HG03520 (cell line): ENCODE results near the gene ACSS1.

Source experiments
- ATAC-seq: cut with Tn5 transposase; IDR thresholded peaks from one replicate; pipeline ENCODE4 v1.9.1; 2021; ENCODE audit warnings: mild to moderate bottlenecking, moderate library complexity; ENCODE audit not compliant: unreplicated experiment

ACSS1 gene

DNA sequence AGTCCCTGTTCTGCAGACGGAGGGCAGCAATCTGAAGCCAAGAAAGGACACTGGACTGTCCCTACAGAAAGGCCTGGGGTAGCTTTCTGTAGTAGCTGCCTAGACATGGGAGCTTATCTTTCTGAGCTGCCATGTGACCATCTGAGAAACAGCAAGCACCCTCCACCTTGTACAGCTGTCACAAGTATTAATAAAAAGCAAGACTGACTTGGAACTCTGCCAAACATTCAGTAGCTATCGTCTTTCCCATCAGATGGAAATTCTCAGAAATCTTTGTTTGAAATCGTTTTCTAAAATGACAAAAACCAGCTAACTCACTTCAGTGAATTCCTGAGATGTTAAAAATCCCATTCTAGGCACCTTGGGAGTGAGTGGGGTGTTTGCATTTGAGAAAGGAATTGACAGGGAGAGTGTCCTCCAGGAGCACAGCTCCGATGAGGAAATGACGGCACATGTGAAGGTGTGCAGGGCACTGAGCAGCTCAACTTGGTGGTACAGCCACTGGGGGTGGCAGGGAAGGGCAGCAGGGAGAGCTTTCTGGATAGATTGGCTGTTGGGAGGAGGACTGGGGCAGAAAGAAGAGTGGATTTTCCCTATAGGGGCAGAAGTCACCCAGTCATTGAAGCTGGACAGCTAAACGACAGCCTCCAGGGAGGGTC is 24.5 kb downstream of the ACSS1 start:
- no peak for ATAC-seq

GRCh38 chr20:25032478-25033264 is 25.3 kb downstream of the ACSS1 start:
- ATAC-seq, result no peak

- no peak for ATAC-seq
Observed at GRCh38 chr20:25032065-25032477, 25.9 kb downstream of the ACSS1 start.

- ATAC-seq, result no peak
Observed at GRCh38 chr20:25031241-25031640, 26.7 kb downstream of the ACSS1 start.

- ATAC-seq, result no peak
Observed at GRCh38 chr20:25030649-25031207, 27.2 kb downstream of the ACSS1 start.

DNA sequence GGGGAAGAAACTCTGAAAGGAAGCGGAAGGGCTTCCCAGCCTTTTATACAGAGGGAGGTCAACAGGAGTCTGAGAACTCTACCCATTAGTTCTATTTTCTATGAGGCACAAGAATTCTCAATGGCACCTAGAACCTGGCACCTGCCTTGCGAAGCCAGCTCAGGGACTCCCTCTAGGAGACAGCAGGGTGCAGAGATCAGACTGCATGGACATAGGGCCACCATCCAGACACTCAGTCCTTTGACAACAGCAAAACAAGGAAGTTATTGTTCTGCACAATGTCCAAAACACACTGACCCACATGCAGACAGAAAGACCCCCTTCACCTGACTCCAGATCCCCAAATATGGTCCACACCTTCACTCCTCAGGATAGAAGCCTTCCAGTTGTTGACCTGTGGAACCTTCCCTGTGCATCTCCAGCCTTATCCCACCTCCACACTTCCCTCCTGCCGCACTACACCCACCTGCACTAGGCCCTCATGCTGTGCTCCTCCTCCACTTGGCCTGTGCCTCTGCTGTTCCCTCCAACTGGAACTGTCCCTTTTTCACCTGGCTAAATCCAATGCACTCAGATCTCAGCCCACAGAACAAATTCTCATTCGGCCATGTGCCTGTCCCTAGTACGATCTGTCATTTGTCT is 27.8 kb downstream of the ACSS1 start:
- no peak for ATAC-seq

DNA sequence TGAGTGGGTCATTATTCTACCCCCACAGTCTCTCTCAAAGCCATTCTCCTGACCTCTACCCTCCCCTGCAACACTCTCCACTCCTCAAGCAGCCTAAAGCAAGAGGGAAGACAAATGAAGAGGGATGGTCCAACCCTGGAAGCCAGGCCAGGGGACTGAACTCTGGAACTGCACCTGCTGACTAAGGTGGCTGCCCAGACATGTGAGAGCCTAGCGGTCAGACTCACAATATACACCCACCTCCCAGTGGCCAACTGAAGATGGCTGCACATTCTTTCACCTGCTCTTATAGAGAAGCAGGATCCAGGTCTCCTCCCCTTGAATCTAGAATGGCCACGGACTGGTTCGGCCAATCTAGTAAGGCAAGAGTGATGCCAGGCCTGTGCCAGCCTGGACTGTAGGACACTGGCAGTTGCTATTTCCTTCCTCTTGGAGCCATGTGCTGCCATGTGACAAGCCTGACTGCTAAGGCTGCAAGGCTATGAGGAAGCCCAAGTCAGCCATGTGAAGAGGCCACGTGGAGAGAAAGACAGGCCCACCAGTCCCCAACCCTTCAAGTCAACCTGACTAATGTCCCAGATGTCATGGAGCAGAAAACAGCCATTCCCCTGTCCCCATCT is 31.8 kb downstream of the ACSS1 start:
- no peak for ATAC-seq

GRCh38 chr20:25025091-25025861 is 32.7 kb downstream of the ACSS1 start:
- no peak for ATAC-seq

GRCh38 chr20:25024171-25024570 is 33.8 kb downstream of the ACSS1 start:
- ATAC-seq, result no peak

GRCh38 chr20:25023356-25023755 is 34.6 kb downstream of the ACSS1 start:
- ATAC-seq, result no peak

- ATAC-seq, result no peak
Observed at GRCh38 chr20:25022680-25023079, 35.3 kb downstream of the ACSS1 start.

GRCh38 chr20:25021336-25021735 is 36.6 kb downstream of the ACSS1 start:
- no peak for ATAC-seq

- ATAC-seq, result no peak
Observed at GRCh38 chr20:25020901-25021301, 37.0 kb downstream of the ACSS1 start.

GRCh38 chr20:25020345-25020744 is 37.6 kb downstream of the ACSS1 start:
- ATAC-seq, result no peak

GRCh38 chr20:25019381-25020155 is 38.4 kb downstream of the ACSS1 start:
- no peak for ATAC-seq

GRCh38 chr20:25018841-25019240 is 39.1 kb downstream of the ACSS1 start:
- ATAC-seq, result no peak

DNA sequence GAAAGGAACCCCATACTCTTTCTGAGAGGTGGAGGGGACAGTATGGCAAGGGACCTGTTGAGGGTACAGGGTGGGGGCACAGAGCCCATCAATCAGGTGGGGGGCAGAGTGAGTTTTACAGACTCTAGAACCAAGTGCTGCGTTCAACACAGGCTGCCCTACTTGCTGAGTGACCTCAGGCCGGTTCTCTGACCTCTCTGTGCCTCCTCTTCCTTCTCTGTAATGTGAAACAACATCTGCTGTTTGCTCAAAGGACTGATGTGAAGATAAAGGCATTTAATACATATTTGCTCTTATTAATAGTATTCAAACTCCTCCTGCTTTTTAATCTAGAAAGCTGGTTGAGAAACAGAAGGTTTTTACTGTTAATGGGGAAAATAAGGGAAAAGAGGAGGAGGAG is 39.5 kb downstream of the ACSS1 start:
- no peak for ATAC-seq

GRCh38 chr20:25017257-25017803 is 40.6 kb downstream of the ACSS1 start:
- ATAC-seq, result no peak

- ATAC-seq, result no peak
Observed at GRCh38 chr20:25016471-25016870, 41.5 kb downstream of the ACSS1 start.
